ENCODE results near the gene MMP12.

Gene MMP12

GRCh38 chr11:102813484-102813883 is 61.3 kb downstream of the MMP12 start:
- TF ChIP-seq TEAD4 (IDR thresholded peaks at IDR 0.05) (no peak), YY1 (IDR thresholded peaks at IDR 0.05; ENCODE audit: low read depth) (no peak), MAX (IDR thresholded peaks at IDR 0.05) (no peak), EP300 (IDR thresholded peaks at IDR 0.05; ENCODE audit: borderline replicate concordance) (no peak), TCF12 (IDR thresholded peaks at IDR 0.05; ENCODE audit: low read depth) (no peak), EGR1 (IDR thresholded peaks at IDR 0.05) (no peak), RAD21 (IDR thresholded peaks at IDR 0.05; ENCODE audit: low read depth) (no peak), NFIC (IDR thresholded peaks at IDR 0.05) (no peak), ZBTB7A (IDR thresholded peaks at IDR 0.05; ENCODE audit: low read depth) (no peak), CREB1 (IDR thresholded peaks at IDR 0.05; ENCODE audit: low read depth) (no peak), FOXM1 (IDR thresholded peaks at IDR 0.05; ENCODE audit: borderline replicate concordance, low read depth) (no peak), CEBPB (IDR thresholded peaks at IDR 0.05) (no peak), USF1 (IDR thresholded peaks at IDR 0.05) (no peak), REST (IDR thresholded peaks at IDR 0.05; ENCODE audit: low read depth) (no peak), TAF1 (IDR thresholded peaks at IDR 0.05; ENCODE audit: low read depth) (no peak)
